LoVo (cell line): Measurements from ENCODE around the gene AGPAT3.

ENCODE experiments used
- DNase-seq: peaks from one replicate; pipeline ENCODE4 v3.0.0-alpha.2; 2016; ENCODE audit warnings: low spot score

AGPAT3 gene

GRCh38 chr21:43907751-43908150 is 42.7 kb downstream of the AGPAT3 start:
- no peak for DNase-seq

- no peak for DNase-seq
These were observed 43.1 kb downstream of the AGPAT3 start for GRCh38 chr21:43908167-43908566.

DNA sequence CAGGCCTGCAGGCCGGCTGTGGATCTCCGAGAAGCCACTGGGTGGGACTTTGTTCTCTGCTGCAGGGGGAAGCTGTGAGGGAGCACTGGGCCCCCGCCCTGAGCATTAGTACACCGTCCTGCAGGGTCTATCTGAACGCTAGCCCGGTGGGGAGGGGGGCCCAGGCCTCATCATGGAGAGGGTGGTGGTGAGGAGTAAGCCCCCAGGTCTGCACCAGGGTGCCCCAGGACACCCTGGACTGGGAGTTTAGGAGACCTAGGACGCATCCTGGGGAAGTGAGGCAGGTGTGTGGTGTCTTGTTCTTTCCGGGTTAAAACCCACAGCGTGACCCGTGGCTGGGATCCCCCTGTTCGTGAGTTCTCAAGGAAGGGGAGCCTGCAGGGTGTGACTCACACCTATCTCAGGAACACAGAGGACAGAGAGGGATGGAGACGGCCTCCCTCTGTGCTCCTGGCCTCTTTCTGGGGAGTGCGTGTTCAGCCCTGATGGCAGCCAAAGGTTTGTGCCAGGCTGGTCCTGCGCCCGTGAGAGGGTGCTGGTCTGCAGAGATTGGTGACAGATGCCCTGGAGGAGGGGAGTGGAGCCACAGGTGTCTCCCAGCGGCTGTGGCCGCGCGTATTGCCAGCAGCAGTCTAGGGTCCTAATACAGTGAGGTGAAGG is 44.8 kb downstream of the AGPAT3 start:
- no peak for DNase-seq

DNA sequence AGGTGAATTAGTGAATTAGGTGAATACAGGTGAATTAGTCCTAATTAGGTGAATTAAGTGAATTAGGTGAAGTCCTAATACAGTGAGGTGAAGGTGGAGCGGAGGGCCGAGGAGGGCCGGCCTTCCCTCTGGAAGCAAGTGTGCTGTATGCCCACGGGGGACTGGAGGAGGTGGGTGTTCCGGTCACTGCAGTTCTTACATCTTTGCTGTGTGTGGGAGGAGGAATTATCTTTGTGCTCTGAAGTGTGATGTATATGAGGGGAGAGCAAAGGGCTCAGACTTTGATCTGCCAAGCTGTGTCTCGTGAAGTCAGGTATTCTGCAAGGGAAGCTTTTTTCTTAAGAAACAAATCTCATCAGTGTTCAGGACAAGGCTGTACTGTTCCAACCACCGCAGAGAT is 45.4 kb downstream of the AGPAT3 start:
- DNase-seq = no peak

DNA sequence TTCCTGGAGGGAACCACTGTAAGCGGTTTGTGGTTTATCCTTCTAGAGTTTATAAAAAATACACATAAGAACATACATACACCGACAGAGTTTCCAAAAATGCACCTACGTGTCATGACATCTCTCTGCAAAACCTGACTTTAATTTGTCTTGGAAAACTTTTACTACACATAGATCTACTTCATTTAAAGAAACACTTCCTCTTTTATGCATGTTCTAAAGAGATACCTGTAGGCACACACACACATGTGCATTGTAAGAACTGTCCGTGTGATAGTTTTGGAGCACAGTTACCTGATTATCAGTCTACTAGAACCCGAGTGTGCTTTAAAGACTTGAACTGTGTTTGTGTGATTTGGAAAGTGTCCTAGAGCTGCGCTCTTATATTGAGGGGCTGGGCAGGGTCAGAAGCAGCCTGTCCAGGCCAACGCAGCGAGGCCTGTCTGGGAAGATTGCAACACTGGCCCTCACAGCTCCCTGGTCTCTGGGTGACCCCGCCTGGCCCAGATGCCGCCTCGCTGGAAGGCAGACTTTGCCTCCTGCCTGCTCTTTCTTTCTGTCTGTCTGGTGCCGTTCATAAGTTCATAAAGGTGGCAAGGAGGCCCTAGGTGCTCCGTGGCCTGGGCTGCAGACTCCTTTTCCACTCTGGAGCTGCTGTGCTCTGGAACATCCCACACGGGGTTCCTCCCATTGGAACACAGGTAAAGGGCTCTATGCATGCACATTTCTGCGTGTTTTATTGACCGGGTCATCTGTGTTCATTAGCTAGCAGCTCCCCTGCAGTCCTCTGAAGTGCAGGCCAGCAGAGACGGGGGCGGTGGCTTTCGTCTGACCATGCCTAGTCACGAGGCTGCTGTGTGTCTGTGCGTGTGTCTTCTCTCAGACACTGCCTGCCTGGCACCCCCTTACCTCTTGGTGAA is 46.3 kb downstream of the AGPAT3 start:
- DNase-seq = no peak

- DNase-seq = no peak
These were observed 47.0 kb downstream of the AGPAT3 start for GRCh38 chr21:43911935-43912487.

- DNase-seq = no peak
These were observed 47.5 kb downstream of the AGPAT3 start for GRCh38 chr21:43912500-43912899.

- DNase-seq = no peak
These were observed 47.9 kb downstream of the AGPAT3 start for GRCh38 chr21:43912910-43913309.

GRCh38 chr21:43913928-43914327 is 48.9 kb downstream of the AGPAT3 start:
- DNase-seq = no peak

GRCh38 chr21:43916076-43916475 is 51.1 kb downstream of the AGPAT3 start:
- DNase-seq = no peak

DNA sequence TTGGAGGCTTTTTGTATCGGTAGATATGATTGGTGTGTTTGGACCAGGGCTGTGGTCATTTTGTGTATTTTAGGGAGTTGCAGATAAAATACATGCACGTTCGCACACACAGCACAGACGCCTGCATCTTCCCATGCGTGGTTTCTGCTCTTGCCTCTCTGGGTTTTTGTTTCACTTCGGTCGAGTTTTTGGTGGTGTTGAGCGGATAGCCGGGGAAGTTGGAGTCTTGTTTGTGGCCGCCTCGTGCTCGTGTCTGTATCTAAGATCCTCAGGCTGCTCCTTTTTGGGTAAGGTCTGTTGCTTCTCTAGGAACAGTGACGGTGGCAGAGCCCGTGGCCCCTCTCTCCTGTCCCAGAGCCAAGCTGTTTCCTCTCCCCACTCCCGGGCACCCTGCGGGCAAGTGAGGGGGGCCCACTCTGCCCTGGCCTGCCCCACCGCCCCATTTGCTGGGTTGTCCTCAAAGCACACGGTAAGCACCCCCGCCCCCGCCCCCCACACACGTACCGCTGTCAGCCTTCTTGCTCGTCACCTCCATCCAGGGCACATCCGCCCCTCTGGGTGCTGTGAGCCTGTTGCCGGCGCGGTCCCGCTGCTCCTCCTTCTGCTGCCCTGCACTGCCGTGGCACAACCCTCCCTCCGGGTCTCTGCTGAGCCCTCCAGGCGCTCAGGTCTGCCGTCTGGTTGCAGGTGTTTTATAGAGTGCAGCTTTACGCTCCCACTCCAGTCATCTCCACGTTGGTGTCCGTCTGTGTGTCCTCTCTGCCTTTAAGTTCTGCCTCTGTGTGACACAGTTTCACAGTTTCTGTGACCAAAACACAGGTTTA is 51.9 kb downstream of the AGPAT3 start:
- no peak for DNase-seq

GRCh38 chr21:43917515-43918384 is 52.7 kb downstream of the AGPAT3 start:
- DNase-seq = peak; percentile 10

- no peak for DNase-seq
These were observed 53.4 kb downstream of the AGPAT3 start for GRCh38 chr21:43918385-43918947.

GRCh38 chr21:43919283-43919682 is 54.3 kb downstream of the AGPAT3 start:
- DNase-seq = no peak

GRCh38 chr21:43919871-43920801 is 55.1 kb downstream of the AGPAT3 start:
- no peak for DNase-seq

DNA sequence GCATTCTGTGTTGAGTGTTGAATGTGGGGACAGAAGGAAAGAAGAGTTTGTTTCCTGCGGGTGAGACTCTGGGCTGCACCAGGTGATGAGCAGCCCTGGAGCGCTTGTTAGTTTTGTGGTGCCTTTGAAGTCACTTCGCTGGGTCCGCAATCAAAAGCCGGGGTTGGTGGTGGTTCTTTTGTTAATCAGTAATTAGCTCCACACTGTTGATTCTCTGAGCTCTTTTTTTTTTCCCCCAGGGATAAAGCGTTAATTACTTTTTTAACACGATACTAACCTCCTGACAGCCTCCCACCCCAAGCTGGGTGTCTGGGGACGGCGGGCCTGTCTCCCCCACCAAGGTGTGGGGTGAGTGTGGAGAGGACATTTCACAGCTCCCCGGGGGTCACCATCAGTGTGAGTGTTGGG is 56.6 kb downstream of the AGPAT3 start:
- no peak for DNase-seq

DNA sequence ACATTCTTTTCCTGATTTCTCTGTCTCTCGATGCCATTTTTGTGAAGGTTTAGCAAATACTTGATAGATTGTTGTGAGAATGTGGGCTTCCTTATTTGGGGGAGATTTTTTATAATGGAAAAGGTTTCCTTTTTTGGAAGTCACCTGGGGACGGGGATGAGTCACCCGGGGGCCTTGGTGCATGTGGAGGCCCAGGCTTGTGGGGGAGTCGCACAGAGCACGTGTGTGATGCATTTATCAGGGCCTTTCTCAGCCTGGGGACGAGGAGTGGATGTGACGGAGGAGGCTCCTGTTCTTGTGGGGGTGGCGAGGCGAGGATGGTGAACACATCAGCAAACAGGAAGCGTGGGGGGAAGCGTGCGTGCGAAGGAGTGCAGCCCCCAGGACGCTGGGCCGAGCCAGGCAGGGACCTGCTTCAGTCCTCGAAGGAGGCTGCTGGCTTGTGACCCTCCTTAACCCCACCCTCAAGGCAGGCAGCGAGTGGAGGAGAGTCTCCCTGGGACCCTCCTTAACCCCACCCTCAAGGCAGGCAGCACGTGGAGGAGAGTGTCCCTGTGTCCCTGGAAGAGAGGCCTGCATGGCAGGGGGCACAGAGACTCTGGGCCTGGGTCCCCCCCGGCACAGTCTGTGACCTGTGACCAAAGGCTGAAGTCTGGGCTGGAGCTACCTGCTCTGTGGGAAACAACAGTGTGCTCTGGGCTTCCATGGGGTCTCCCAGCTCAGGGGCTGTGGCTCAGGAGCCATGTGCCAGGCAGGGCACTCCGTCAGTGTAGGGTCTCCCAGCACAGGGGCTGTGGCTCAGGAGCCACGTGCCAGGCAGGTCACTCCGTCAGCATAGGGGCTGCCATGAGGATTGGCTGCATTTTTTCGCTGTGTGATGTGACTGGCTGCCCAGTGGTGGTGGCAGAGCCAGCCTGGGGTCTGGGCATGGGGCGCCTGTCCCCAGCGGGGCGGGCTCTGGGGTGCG is 57.2 kb downstream of the AGPAT3 start:
- no peak for DNase-seq

GRCh38 chr21:43922949-43923348 is 57.9 kb downstream of the AGPAT3 start:
- no peak for DNase-seq

- DNase-seq = no peak
These were observed 58.4 kb downstream of the AGPAT3 start for GRCh38 chr21:43923391-43923790.
